ENCODE data around the gene UXS1. TPM values are rescaled to one million over a fixed set of nuclear protein-coding genes. Genes with fewer than 3 reads are reported as not detected.

UXS1 gene
- total RNA-seq, 1 experiment from 2014 or later = 44.7 TPM

DNA sequence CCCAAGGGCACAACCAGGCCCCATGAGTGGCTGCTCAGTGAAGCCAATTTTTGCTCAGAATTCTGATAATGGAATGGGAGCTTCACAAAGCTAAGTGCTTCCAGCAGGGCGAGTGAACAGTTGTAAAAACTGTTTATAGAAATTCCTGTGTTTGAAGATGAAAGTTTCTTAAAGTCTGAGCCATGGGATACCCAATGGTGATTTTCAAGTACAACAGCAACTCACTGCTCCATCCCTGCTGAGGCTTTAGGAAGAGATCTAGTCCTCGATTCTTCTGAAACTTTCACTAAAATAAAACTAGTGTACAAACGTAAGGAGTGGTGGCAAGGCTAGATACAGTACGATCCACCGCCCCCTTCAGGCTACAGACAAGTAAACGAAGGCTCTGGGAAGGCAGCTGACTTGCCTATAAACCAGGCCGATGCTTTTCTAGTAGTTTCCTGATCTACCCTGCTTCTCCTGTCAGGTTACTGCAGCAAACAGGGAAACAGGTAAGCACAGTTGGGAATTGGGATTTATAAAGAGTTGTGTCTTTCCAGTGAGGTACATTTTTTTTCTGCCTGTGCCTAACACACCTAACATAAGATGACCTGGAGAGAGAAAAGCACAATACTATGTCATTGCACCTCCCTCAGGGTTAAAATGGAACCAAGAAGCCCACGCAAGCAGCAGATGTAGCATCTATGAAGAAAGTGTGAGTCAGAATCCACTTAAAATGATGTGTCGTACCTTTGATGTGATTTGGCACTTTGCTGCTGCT lies 108.7 kb downstream of the UXS1 start (continued):
- TF ChIP-seq, protein P1, sequence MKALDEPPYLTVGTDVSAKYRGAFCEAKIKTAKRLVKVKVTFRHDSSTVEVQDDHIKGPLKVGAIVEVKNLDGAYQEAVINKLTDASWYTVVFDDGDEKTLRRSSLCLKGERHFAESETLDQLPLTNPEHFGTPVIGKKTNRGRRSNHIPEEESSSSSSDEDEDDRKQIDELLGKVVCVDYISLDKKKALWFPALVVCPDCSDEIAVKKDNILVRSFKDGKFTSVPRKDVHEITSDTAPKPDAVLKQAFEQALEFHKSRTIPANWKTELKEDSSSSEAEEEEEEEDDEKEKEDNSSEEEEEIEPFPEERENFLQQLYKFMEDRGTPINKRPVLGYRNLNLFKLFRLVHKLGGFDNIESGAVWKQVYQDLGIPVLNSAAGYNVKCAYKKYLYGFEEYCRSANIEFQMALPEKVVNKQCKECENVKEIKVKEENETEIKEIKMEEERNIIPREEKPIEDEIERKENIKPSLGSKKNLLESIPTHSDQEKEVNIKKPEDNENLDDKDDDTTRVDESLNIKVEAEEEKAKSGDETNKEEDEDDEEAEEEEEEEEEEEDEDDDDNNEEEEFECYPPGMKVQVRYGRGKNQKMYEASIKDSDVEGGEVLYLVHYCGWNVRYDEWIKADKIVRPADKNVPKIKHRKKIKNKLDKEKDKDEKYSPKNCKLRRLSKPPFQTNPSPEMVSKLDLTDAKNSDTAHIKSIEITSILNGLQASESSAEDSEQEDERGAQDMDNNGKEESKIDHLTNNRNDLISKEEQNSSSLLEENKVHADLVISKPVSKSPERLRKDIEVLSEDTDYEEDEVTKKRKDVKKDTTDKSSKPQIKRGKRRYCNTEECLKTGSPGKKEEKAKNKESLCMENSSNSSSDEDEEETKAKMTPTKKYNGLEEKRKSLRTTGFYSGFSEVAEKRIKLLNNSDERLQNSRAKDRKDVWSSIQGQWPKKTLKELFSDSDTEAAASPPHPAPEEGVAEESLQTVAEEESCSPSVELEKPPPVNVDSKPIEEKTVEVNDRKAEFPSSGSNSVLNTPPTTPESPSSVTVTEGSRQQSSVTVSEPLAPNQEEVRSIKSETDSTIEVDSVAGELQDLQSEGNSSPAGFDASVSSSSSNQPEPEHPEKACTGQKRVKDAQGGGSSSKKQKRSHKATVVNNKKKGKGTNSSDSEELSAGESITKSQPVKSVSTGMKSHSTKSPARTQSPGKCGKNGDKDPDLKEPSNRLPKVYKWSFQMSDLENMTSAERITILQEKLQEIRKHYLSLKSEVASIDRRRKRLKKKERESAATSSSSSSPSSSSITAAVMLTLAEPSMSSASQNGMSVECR (CRISPR knock-in tag; IDR thresholded peaks at IDR 0.05; ENCODE audit: borderline replicate concordance) = no peak
- no peak for TF ChIP-seq SOX15 (CRISPR knock-in tag; IDR thresholded peaks at IDR 0.05)
- TF ChIP-seq TEAD4 (CRISPR knock-in tag; IDR thresholded peaks at IDR 0.05) = no peak
- no peak for TF ChIP-seq SP1 (CRISPR knock-in tag; conservative IDR thresholded peaks at IDR 0.05)
- TF ChIP-seq ZNF263 (CRISPR knock-in tag; IDR thresholded peaks at IDR 0.05; ENCODE audit: low read depth) = no peak
- no peak for TF ChIP-seq FOXK1 (CRISPR knock-in tag; IDR thresholded peaks at IDR 0.05)
- no peak for TF ChIP-seq JUN (CRISPR knock-in tag; IDR thresholded peaks at IDR 0.05)

DNA sequence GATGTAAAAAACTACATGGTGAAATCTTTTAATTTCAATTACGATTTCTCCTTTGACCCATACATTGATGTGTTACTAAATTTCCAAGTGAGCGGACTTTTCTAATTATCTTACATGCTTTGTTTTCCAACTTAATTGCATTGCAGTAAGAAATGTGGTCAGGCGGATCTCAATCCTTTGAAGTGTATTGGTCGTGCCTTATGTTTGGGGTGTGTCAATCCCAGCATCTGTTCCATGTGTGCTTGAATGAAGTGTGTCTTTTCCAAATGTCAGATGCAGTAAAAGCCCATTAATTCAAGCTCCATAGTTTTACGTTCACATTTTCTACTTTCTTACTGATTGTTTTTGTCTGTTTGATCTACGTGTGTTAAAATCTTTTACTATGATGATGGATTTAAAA lies 113.1 kb downstream of the UXS1 start:
- ChIA-PET CTCF (no interaction called here), POLR2A (no interaction called here)
- Mint-ChIP-seq H3K9me3 (no peaks in the 10 kb centered on the region), H3K4me3 (no peak overlapping the region), H3K4me1 (peaks cover 12% of the 10 kb centered on the region), H3K36me3 (no peaks in the 10 kb centered on the region), H3K27ac (no peak overlapping the region), H3K27me3 (ENCODE audit: low read depth) (no peaks in the 10 kb centered on the region)
- TF ChIP-seq GTF2I (CRISPR knock-in tag; conservative IDR thresholded peaks at IDR 0.05) (no peak), CREM (CRISPR knock-in tag; IDR thresholded peaks at IDR 0.05) (no peak), HMGA2 (CRISPR knock-in tag; IDR thresholded peaks at IDR 0.05) (no peak), SP1 (CRISPR knock-in tag; conservative IDR thresholded peaks at IDR 0.05) (no peak), ZNF423 (CRISPR knock-in tag; IDR thresholded peaks at IDR 0.05) (no peak), SMAD4 (CRISPR knock-in tag; IDR thresholded peaks at IDR 0.05) (no peak), TP53 (CRISPR knock-in tag; IDR thresholded peaks at IDR 0.05) (no peak)
- TF ChIP-seq, protein P2, sequence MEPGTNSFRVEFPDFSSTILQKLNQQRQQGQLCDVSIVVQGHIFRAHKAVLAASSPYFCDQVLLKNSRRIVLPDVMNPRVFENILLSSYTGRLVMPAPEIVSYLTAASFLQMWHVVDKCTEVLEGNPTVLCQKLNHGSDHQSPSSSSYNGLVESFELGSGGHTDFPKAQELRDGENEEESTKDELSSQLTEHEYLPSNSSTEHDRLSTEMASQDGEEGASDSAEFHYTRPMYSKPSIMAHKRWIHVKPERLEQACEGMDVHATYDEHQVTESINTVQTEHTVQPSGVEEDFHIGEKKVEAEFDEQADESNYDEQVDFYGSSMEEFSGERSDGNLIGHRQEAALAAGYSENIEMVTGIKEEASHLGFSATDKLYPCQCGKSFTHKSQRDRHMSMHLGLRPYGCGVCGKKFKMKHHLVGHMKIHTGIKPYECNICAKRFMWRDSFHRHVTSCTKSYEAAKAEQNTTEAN (CRISPR knock-in tag; IDR thresholded peaks at IDR 0.05) = no peak
- TF ChIP-seq, protein P3, sequence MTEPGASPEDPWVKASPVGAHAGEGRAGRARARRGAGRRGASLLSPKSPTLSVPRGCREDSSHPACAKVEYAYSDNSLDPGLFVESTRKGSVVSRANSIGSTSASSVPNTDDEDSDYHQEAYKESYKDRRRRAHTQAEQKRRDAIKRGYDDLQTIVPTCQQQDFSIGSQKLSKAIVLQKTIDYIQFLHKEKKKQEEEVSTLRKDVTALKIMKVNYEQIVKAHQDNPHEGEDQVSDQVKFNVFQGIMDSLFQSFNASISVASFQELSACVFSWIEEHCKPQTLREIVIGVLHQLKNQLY (CRISPR knock-in tag; IDR thresholded peaks at IDR 0.05) = no peak
- TF ChIP-seq, protein P4, sequence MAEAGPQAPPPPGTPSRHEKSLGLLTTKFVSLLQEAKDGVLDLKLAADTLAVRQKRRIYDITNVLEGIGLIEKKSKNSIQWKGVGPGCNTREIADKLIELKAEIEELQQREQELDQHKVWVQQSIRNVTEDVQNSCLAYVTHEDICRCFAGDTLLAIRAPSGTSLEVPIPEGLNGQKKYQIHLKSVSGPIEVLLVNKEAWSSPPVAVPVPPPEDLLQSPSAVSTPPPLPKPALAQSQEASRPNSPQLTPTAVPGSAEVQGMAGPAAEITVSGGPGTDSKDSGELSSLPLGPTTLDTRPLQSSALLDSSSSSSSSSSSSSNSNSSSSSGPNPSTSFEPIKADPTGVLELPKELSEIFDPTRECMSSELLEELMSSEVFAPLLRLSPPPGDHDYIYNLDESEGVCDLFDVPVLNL (CRISPR knock-in tag; IDR thresholded peaks at IDR 0.05; ENCODE audit: borderline replicate concordance, low read depth) = no peak
- TF ChIP-seq, protein P5, sequence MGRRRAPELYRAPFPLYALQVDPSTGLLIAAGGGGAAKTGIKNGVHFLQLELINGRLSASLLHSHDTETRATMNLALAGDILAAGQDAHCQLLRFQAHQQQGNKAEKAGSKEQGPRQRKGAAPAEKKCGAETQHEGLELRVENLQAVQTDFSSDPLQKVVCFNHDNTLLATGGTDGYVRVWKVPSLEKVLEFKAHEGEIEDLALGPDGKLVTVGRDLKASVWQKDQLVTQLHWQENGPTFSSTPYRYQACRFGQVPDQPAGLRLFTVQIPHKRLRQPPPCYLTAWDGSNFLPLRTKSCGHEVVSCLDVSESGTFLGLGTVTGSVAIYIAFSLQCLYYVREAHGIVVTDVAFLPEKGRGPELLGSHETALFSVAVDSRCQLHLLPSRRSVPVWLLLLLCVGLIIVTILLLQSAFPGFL (CRISPR knock-in tag; IDR thresholded peaks at IDR 0.05; ENCODE audit: borderline replicate concordance) = no peak
- TF ChIP-seq, protein P6, sequence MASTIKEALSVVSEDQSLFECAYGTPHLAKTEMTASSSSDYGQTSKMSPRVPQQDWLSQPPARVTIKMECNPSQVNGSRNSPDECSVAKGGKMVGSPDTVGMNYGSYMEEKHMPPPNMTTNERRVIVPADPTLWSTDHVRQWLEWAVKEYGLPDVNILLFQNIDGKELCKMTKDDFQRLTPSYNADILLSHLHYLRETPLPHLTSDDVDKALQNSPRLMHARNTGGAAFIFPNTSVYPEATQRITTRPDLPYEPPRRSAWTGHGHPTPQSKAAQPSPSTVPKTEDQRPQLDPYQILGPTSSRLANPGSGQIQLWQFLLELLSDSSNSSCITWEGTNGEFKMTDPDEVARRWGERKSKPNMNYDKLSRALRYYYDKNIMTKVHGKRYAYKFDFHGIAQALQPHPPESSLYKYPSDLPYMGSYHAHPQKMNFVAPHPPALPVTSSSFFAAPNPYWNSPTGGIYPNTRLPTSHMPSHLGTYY (CRISPR knock-in tag; IDR thresholded peaks at IDR 0.05) = no peak
- TF ChIP-seq, protein P7, sequence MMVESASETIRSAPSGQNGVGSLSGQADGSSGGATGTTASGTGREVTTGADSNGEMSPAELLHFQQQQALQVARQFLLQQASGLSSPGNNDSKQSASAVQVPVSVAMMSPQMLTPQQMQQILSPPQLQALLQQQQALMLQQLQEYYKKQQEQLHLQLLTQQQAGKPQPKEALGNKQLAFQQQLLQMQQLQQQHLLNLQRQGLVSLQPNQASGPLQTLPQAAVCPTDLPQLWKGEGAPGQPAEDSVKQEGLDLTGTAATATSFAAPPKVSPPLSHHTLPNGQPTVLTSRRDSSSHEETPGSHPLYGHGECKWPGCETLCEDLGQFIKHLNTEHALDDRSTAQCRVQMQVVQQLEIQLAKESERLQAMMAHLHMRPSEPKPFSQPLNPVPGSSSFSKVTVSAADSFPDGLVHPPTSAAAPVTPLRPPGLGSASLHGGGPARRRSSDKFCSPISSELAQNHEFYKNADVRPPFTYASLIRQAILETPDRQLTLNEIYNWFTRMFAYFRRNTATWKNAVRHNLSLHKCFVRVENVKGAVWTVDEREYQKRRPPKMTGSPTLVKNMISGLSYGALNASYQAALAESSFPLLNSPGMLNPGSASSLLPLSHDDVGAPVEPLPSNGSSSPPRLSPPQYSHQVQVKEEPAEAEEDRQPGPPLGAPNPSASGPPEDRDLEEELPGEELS (CRISPR knock-in tag; IDR thresholded peaks at IDR 0.05) = no peak
- DNase-seq (ENCODE audit: low spot score) (no peak), ATAC-seq (no peak)

All from WTC11 (cell line).